Testis (tissue), 3 donors: ENCODE data around the gene IL9R. TPM values are rescaled to one million over a fixed set of nuclear protein-coding genes. Genes with fewer than 3 reads are reported as not detected.
"Not testable (repeated sequence)": the region's sequence is repeated elsewhere in the genome, so short reads cannot be mapped to it uniquely, and the experiment has no call there.

Experiments used
- DNase-seq: peaks from one replicate; pipeline ENCODE4 v3.0.0-alpha.2; 2019
- H3K27ac ChIP-seq, 2 donors: fragments of 200-600 bp; sonication (generic); one replicate each; pipeline ENCODE4 v1.5.1; 2019
- H3K27me3 ChIP-seq: fragments of 200-600 bp; sonication (generic); one replicate; pipeline ENCODE4 v1.5.1; 2019
- H3K36me3 ChIP-seq: fragments of 200-600 bp; sonication (generic); one replicate; pipeline ENCODE4 v1.5.1; 2017; ENCODE audit warnings: low read depth; ENCODE audit errors: missing control alignments
- H3K4me1 ChIP-seq: fragments of 200-600 bp; sonication (generic); one replicate; pipeline ENCODE4 v1.5.1; 2019
- H3K4me3 ChIP-seq, 2 donors: fragments of 200-600 bp; sonication (generic); one replicate each; pipeline ENCODE4 v1.5.1; 2017 to 2019
- H3K9me3 ChIP-seq: fragments of 200-600 bp; sonication (generic); one replicate; pipeline ENCODE4 v1.5.1; 2017
- CTCF ChIP-seq, 3 experiments: fragments of 450-650 bp in 2 of 3; fragments of 200-600 bp in 1 of 3; sonication (generic) in 1 of 3; IDR thresholded peaks; one replicate each; pipeline ENCODE4 v1.5.1; 2016 to 2019; ENCODE audit warnings: antibody characterized with exemption in 3 of 3, mild to moderate bottlenecking in 2 of 3, moderate library complexity in 1 of 3
- POLR2A ChIP-seq: fragments of 450-650 bp; IDR thresholded peaks from one replicate; pipeline ENCODE4 v1.6.1; 2017; ENCODE audit warnings: antibody characterized with exemption, mild to moderate bottlenecking, moderate library complexity
- WGBS, 2 donors: methylation state at CpG; one replicate each; pipeline ENCODE4 v1.1.5; 2018; 5-methylcytosine and 5-hydroxymethylcytosine counted together
- intact Hi-C: fragments of 100-400 bp; cut with DNase I; formaldehyde crosslinking; loops from one replicate; pipeline ENCODE4 v1.15.1; 2023; ENCODE audit warnings: low total_unique reads
- polyA plus RNA-seq: library from polyadenylated mRNA; stranded (reverse); fragments of 350-450 nt; fragmentation: Illumina TruSeq; extraction: RNeasy Lipid Tissue Mini Kit (QIAGEN cat#74804); gene quantifications from one replicate; pipeline ENCODE4 v1.2.3, GENCODE V29; 2014; ENCODE audit warnings: low read depth, low replicate concordance; ENCODE audit not compliant: insufficient read depth
- total RNA-seq, 2 donors: library from RNA; depleted of rRNA; stranded (reverse); fragments of >200 nt; gene quantifications; one replicate each; pipeline ENCODE4 v1.2.3, GENCODE V29; 2016

The IL9R gene
- total and polyA plus RNA-seq, 3 donors from 2014 or later: 0.24 to 0.31 TPM; not detected in 1

GRCh38 chrX:155983326-155983725 is 14.2 kb upstream of the IL9R start:
- Histone ChIP-seq H3K27ac (no peak overlapping the region), H3K27me3 (no peaks in the 10 kb centered on the region), H3K4me1 (no peaks in the 10 kb centered on the region), H3K36me3 (no peaks in the 10 kb centered on the region), H3K9me3 (no peaks in the 10 kb centered on the region), H3K4me3 (no peak overlapping the region)
- intact Hi-C loops: no loop called here
- DNase-seq: no peak
- 52 to 60% methylated on average over 2 of the region's 2 CpGs for WGBS, 2 donors
- TF ChIP-seq POLR2A (no peak), CTCF (IDR thresholded peaks at IDR 0.05) (no peak)

- TF ChIP-seq CTCF (IDR thresholded peaks at IDR 0.05): no peak
- TF ChIP-seq POLR2A: no peak
- no peak for DNase-seq
- intact Hi-C loops: no loop called here
- Histone ChIP-seq H3K36me3 (no peaks in the 10 kb centered on the region), H3K27me3 (no peaks in the 10 kb centered on the region), H3K4me1 (no peaks in the 10 kb centered on the region), H3K27ac (no peak overlapping the region), H3K4me3 (no peak overlapping the region), H3K9me3 (no peaks in the 10 kb centered on the region)
- 60 to 69% methylated on average over 2 of the region's 2 CpGs for WGBS, 2 donors
These were observed 12.3 kb upstream of the IL9R start for GRCh38 chrX:155985208-155985607.

- H3K4me1 ChIP-seq, H3K36me3 ChIP-seq, DNase-seq, H3K9me3 ChIP-seq, intact Hi-C loops, H3K27me3 ChIP-seq, H3K27ac ChIP-seq, H3K4me3 ChIP-seq: not testable (repeated sequence)
- 14 to 23% methylated on average over 2 of the region's 2 CpGs for WGBS, 2 donors
These were observed 10.5 kb upstream of the IL9R start for GRCh38 chrX:155986995-155987394.

- Histone ChIP-seq H3K4me1 (no peaks in the 10 kb centered on the region), H3K27me3 (no peaks in the 10 kb centered on the region), H3K36me3 (no peaks in the 10 kb centered on the region), H3K4me3 (no peak overlapping the region), H3K9me3 (no peaks in the 10 kb centered on the region), H3K27ac (no peak overlapping the region)
- intact Hi-C loops: no loop called here
- TF ChIP-seq CTCF (IDR thresholded peaks at IDR 0.05) (no peak), POLR2A (no peak)
- DNase-seq: no peak
- 70 to 72% methylated on average over 4 of the region's 4 CpGs for WGBS, 2 donors
These were observed 8.6 kb upstream of the IL9R start for GRCh38 chrX:155988859-155989258.

- Histone ChIP-seq H3K27me3 (no peaks in the 10 kb centered on the region), H3K9me3 (no peaks in the 10 kb centered on the region), H3K27ac (no peak overlapping the region), H3K36me3 (no peaks in the 10 kb centered on the region), H3K4me3 (no peak overlapping the region), H3K4me1 (no peaks in the 10 kb centered on the region)
- TF ChIP-seq CTCF (IDR thresholded peaks at IDR 0.05) (no peak), POLR2A (no peak)
- 68 to 82% methylated on average over 2 of the region's 2 CpGs for whole genome bisulfite sequencing, 2 donors
- no peak for DNase-seq
- intact Hi-C loops: no loop called here
These were observed 4.1 kb upstream of the IL9R start for GRCh38 chrX:155993421-155993820.
